ENCODE measurements around the gene ARAP2.
"Not testable (repeated sequence)": the region's sequence is repeated elsewhere in the genome, so short reads cannot be mapped to it uniquely, and the experiment has no call there.

ARAP2 gene

GRCh38 chr4:36182315-36182714, 62.0 kb downstream of the ARAP2 start:
- not testable (repeated sequence) for DNase-seq

- DNase-seq, result no peak
These were observed 64.1 kb downstream of the ARAP2 start for GRCh38 chr4:36180206-36180605.

GRCh38 chr4:36178484-36178883, 65.8 kb downstream of the ARAP2 start:
- no peak for DNase-seq

- no peak for DNase-seq
These were observed 66.4 kb downstream of the ARAP2 start for GRCh38 chr4:36177946-36178345.

- no peak for DNase-seq
These were observed 69.7 kb downstream of the ARAP2 start for GRCh38 chr4:36174570-36174969.

GRCh38 chr4:36173905-36174304, 70.4 kb downstream of the ARAP2 start:
- no peak for DNase-seq

- DNase-seq, result no peak
These were observed 71.7 kb downstream of the ARAP2 start for GRCh38 chr4:36172656-36173055.

GRCh38 chr4:36168127-36168878, 76.0 kb downstream of the ARAP2 start:
- no peak for DNase-seq

- no peak for DNase-seq
These were observed 78.7 kb downstream of the ARAP2 start for GRCh38 chr4:36165631-36166005.

- no peak for DNase-seq
These were observed 79.2 kb downstream of the ARAP2 start for GRCh38 chr4:36164900-36165630.

- no peak for DNase-seq
These were observed 81.1 kb downstream of the ARAP2 start for GRCh38 chr4:36163198-36163597.

GRCh38 chr4:36159208-36159607, 85.1 kb downstream of the ARAP2 start:
- no peak for DNase-seq

- DNase-seq, result no peak
These were observed 91.6 kb downstream of the ARAP2 start for GRCh38 chr4:36152735-36153134.

GRCh38 chr4:36142504-36142903, 101.8 kb downstream of the ARAP2 start:
- DNase-seq, result no peak

GRCh38 chr4:36141186-36141585, 103.1 kb downstream of the ARAP2 start:
- no peak for DNase-seq

- DNase-seq, result no peak
These were observed 103.9 kb downstream of the ARAP2 start for GRCh38 chr4:36140421-36140820.

- no peak for DNase-seq
These were observed 106.1 kb downstream of the ARAP2 start for GRCh38 chr4:36138220-36138619.

GRCh38 chr4:36137336-36137735, 107.0 kb downstream of the ARAP2 start:
- DNase-seq, result no peak

- no peak for DNase-seq
These were observed 110.7 kb downstream of the ARAP2 start for GRCh38 chr4:36133658-36134057.

- DNase-seq, result no peak
These were observed 111.2 kb downstream of the ARAP2 start for GRCh38 chr4:36133086-36133485.

GRCh38 chr4:36130641-36131040, 113.7 kb downstream of the ARAP2 start:
- no peak for DNase-seq

- DNase-seq, result no peak
These were observed 115.6 kb downstream of the ARAP2 start for GRCh38 chr4:36128689-36129088.

GRCh38 chr4:36123906-36124305, 120.4 kb downstream of the ARAP2 start:
- DNase-seq, result no peak

GRCh38 chr4:36115312-36115711, 129.0 kb downstream of the ARAP2 start:
- DNase-seq, result no peak

GRCh38 chr4:36111172-36111571, 133.1 kb downstream of the ARAP2 start:
- DNase-seq, result no peak
